22Rv1 (cell line): ENCODE data around the gene SP8.

Source experiments
- H3K27ac ChIP-seq: fragments of 450-650 bp; 2 replicates; pipeline ENCODE4 v1.5.1; 2017
- ZFX ChIP-seq: fragments of 450-650 bp; IDR thresholded peaks from 2 replicates; pipeline ENCODE4 v1.6.1; 2017; ENCODE audit warnings: antibody characterized with exemption, borderline replicate concordance
- TF ChIP-seq, protein P1 (sequence below): fragments of 450-650 bp; IDR thresholded peaks from 2 replicates; pipeline ENCODE4 v1.5.1; 2017; ENCODE audit warnings: mild to moderate bottlenecking

Gene SP8

DNA sequence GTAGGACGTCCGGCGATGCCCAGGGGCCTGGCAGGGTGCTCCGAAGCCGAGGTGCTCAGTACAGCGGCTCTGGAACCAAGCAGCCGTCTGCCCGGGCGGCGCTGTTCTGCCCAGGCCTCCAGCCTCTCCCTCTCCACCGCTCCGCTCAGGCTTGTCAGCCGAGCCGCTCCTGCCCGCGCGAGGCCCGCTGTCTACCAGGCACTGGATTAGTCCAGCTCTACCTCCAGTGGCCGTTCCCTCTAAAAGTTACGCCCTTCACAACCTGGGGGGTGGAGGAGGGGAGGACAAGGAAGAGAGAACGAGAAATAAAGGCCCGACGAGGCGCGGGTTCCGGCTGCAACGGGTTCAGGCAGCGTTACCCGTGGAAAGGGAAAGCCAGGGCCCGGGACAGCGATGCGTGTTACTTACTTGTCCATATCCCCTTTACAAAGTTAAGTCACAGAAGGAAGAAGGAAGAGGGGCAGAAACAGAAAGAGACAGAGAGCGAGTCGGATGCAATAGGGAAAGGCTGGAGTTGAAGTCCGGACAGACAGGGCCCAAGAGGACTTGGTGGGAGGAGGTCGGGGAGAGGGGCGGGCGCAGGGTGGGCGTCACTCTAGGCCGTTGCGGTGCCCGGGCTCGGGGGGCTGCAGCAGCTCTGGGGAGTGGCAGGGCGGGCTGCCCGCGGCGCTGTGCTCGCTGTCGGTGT lies 2.8 kb downstream of the SP8 start:
- no peak overlapping the region for H3K27ac ChIP-seq
- TF ChIP-seq, protein P1, sequence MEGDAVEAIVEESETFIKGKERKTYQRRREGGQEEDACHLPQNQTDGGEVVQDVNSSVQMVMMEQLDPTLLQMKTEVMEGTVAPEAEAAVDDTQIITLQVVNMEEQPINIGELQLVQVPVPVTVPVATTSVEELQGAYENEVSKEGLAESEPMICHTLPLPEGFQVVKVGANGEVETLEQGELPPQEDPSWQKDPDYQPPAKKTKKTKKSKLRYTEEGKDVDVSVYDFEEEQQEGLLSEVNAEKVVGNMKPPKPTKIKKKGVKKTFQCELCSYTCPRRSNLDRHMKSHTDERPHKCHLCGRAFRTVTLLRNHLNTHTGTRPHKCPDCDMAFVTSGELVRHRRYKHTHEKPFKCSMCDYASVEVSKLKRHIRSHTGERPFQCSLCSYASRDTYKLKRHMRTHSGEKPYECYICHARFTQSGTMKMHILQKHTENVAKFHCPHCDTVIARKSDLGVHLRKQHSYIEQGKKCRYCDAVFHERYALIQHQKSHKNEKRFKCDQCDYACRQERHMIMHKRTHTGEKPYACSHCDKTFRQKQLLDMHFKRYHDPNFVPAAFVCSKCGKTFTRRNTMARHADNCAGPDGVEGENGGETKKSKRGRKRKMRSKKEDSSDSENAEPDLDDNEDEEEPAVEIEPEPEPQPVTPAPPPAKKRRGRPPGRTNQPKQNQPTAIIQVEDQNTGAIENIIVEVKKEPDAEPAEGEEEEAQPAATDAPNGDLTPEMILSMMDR, result no peak
- TF ChIP-seq ZFX, result no peak

DNA sequence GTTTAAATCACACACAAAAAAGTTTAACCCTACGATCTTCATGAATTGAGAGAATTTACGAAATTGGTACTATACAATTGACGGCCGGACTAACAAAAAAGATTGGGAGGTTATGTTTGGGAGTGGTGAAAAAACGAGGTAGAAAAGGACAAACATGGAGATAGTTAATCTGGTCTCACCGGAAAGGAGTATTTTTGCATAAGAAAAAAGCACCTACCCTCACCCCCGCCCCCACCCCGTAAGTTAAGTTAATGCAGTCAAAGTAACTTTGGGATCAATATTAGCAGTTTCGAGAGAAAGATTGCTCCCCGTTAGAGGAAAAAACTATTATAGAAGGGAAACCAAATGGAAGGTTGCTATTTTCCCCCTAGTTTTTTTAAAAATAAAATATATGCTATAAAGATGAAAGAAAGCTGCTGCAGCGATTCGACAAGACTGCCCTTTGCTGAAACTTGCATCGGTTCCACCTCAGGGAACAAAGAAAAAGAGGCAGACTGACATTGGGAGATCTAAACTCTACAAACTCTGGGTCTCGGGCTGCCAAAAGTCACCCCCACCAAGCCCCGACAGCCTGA lies 3.5 kb downstream of the SP8 start:
- TF ChIP-seq, protein P1, result no peak
- no peak for TF ChIP-seq ZFX
- H3K27ac ChIP-seq, result no peak overlapping the region

DNA sequence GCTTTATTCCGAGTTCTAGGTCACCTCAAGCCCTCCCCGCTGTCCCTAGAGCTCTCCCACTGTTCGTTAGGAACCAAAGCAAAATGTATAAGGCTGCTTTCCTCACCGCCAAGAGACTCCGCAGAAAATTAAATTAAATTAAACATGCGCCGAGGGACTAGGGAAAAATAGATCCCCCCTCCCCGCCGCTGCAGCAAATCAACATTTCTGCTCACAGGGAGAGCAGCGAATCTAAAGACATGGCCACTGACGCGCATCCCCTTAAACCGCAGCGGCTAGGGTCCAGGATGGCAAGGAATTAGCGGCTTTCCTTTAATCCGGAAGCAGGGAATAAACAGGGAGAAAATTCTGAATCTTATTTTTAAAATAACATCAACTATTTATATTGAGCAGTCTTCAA lies 7.6 kb downstream of the SP8 start:
- no peak for TF ChIP-seq ZFX
- TF ChIP-seq, protein P1, result no peak
- no peak overlapping the region for H3K27ac ChIP-seq

DNA sequence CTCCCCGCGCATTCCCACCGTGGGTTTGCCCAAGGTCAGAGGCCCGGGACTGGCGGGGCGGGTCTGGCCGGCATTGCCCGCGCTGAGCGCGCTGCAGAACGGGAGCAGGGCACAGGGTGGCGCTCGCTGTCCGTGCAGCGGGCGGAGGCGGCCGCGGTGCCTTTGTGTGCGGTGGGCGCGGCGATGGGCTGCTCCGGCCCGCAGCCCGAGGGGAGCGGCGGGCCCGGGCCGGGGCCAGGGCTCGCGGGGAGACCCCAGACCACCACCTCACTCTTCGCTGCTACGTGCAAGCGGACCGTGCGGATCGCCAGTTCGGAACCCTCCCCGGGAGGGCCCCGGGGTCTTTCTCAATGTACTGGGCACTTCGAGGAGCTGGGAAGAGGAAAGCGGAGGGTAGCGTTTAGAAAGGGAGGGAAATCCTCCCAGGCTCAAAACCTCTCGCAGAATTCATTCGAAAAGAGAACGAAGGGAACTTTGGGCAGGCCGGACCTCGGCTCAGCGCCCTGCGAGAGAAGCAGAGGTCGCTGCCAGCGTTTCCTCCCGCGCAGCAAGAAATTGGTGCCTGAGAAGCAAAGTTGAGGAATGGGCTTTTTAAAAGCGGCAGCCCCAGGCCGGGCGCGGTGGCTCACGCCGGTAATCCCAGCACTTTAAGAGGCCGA lies 8.5 kb downstream of the SP8 start:
- H3K27ac ChIP-seq, result no peak overlapping the region
- TF ChIP-seq ZFX, result no peak
- TF ChIP-seq, protein P1, result peak; percentile 95

DNA sequence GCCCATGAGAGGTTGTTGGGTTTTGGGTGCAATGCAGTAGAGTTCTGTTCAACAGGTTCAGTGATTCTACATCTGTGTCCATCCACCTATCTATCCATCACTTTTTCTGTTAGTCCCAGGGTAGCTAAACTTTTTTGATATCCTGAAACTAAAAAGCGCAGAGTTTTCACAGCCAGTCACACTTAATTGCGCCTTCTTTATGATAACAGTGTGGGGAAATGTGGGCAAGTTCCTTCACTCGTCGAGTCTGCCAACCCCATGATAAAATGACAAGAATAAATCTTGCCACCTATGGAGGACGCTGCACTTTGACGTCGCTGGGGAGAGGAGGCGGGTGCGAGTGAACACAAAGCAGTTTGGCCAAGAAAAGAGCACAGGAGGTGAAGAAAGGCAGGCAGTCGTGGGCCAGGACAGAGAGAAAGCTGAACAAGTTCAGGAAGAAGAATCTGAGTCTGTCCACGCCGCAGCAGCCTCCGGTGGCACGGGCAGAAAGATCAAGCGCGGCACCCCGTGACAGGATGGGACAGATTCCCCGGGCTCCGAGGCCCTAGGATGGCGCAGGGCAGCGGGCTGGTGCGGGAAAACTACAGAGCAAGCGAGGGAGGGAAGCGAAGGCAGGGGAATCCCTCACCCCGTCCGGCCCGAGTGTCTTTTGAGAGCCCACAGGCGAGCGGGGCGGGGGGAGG lies 9.2 kb downstream of the SP8 start:
- no peak overlapping the region for H3K27ac ChIP-seq
- TF ChIP-seq, protein P1, result no peak
- no peak for TF ChIP-seq ZFX

DNA sequence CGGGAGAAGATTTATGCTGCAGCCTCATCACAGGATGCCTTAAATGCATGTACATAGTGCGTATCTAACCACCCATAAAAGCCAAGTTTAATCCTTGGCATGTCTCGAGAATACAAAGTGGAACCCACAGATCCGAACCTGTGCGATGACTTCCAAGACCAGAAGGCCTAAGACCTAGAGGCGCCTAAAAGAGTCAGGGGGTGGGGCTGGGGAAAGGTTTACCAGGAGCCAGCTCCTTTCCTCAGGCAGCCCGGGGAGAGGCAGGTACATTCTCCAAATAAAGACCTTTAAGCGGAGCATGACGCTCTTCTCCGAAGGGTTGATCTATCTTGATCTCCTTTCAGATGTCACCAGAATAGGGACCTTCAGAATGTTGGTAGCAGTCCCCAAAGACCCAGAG lies 9.7 kb downstream of the SP8 start:
- no peak overlapping the region for H3K27ac ChIP-seq
- TF ChIP-seq ZFX, result no peak
- TF ChIP-seq, protein P1, result no peak
